Spleen (tissue), 11 donors: Measurements from ENCODE around the gene CANX. TPM values are rescaled to one million over a fixed set of nuclear protein-coding genes. Genes with fewer than 3 reads are reported as not detected.
A peak's percentile ranks its signal among the peaks of the same experiment; 100 is the strongest.

Experiments used
- DNase-seq: peaks from one replicate; pipeline ENCODE4 v3.0.0-alpha.2; 2020
- H3K27ac ChIP-seq, 8 donors: fragments of 200-600 bp; sonication (generic) in 7 of 8; 1 replicate in 4 of 8; 2 replicates in 4 of 8; pipeline versions ENCODE4 v1.5.0 to v1.8.0; 2016 to 2021; ENCODE audit warnings: inconsistent platforms in 4 of 8, mild to moderate bottlenecking in 4 of 8, moderate library complexity in 1 of 8
- H3K27me3 ChIP-seq, 7 donors: fragments of 200-600 bp; sonication (generic) in 6 of 7; replicated peaks in 1 of 7; 1 replicate in 4 of 7; 2 replicates in 3 of 7; pipeline versions ENCODE4 v1.5.0 to v1.8.0; 2016 to 2021; ENCODE audit warnings: inconsistent platforms in 3 of 7, mild to moderate bottlenecking in 1 of 7
- H3K36me3 ChIP-seq, 6 donors: fragments of 200-600 bp; sonication (generic) in 5 of 6; 1 replicate in 4 of 6; 2 replicates in 2 of 6; pipeline versions ENCODE4 v1.5.0 to v1.8.0; 2016 to 2021; ENCODE audit warnings: inconsistent platforms in 2 of 6
- H3K4me1 ChIP-seq, 6 donors: fragments of 200-600 bp; sonication (generic) in 5 of 6; 1 replicate in 3 of 6; 2 replicates in 3 of 6; pipeline versions ENCODE4 v1.5.0 to v1.8.0; 2016 to 2021; ENCODE audit warnings: inconsistent platforms in 3 of 6
- H3K4me3 ChIP-seq, 8 donors: fragments of 200-600 bp; sonication (generic) in 7 of 8; 1 replicate in 4 of 8; 2 replicates in 4 of 8; pipeline versions ENCODE4 v1.5.0 to v1.8.0; 2016 to 2021; ENCODE audit warnings: inconsistent platforms in 4 of 8, mild to moderate bottlenecking in 4 of 8, moderate library complexity in 2 of 8
- H3K9me3 ChIP-seq, 8 donors: fragments of 200-600 bp; sonication (generic) in 7 of 8; 1 replicate in 4 of 8; 2 replicates in 4 of 8; pipeline versions ENCODE4 v1.5.0 to v1.8.0; 2016 to 2021; ENCODE audit warnings: inconsistent platforms in 4 of 8
- POLR2A ChIP-seq, 3 donors: fragments of 450-650 bp; IDR thresholded peaks; one replicate each; pipeline ENCODE4 v1.5.1; 2017; ENCODE audit warnings: antibody characterized with exemption in 3 of 3, mild to moderate bottlenecking in 1 of 3
- POLR2AphosphoS5 ChIP-seq, 3 donors: sonication (generic); formaldehyde crosslinking; IDR thresholded peaks; one replicate each; pipeline ENCODE4 v1.5.1; 2017; ENCODE audit warnings: antibody characterized with exemption in 3 of 3
- WGBS, 5 donors: extraction: QIAGEN DNeasy Blood & Tissue Kit in 3 of 5; methylation state at CpG; one replicate each; pipeline versions ENCODE4 v1.1.5 to v1.1.7; 2013 to 2018; 5-methylcytosine and 5-hydroxymethylcytosine counted together
- intact Hi-C: fragments of 100-400 bp; cut with DNase I; formaldehyde crosslinking; loops from one replicate; pipeline ENCODE4 v1.15.0; 2023; ENCODE audit warnings: low total_unique reads
- polyA plus RNA-seq, 3 donors: library from polyadenylated mRNA; stranded (reverse); fragments of 200-250 nt; gene quantifications; one replicate each; pipeline ENCODE4 v1.2.1, GENCODE V29; 2013
- total RNA-seq, 7 donors: library from RNA; depleted of rRNA in 3 of 7; stranded (reverse); fragments of >200 nt in 3 of 7; fragmentation: NEBNext Ultra II Directional in 4 of 7; extraction: Animal tissue kit (Norgen Biotek cat#: 25700) in 4 of 7; gene quantifications; one replicate each; pipeline versions ENCODE4 v1.1.0 to v1.2.1, GENCODE V29; 2016 to 2021
- TF ChIP-seq, protein P1 (sequence below), 11 experiments: fragments of 200-600 bp in 7 of 11; fragments of 450-650 bp in 4 of 11; sonication (generic) in 4 of 11; IDR thresholded peaks in 8 of 11; conservative IDR thresholded peaks in 3 of 11; 1 replicate in 7 of 11; 2 replicates in 4 of 11; pipeline versions ENCODE4 v1.4.0 to v1.8.0; 2016 to 2021; ENCODE audit warnings: antibody characterized with exemption in 11 of 11, inconsistent platforms in 4 of 11, mild to moderate bottlenecking in 1 of 11
- donor health status: healthy with polysubstance abuse.
- donor health status: DM: no; HTN: no; CAD: no; lungs with moderate emphysema.
- donor health status: DM: no; HTN: no; CAD: no.
- donor health status: Bipolar disorder and iron deficiency.
- donor health status: healthy.
- donor health status: DM: no; HTN: no; CAD: no.
- donor health status: DM: yes; HTN: yes; CAD: no.

The CANX gene
- total and polyA plus RNA-seq, 10 donors: 36.5 to 470 (median 282) TPM

DNA sequence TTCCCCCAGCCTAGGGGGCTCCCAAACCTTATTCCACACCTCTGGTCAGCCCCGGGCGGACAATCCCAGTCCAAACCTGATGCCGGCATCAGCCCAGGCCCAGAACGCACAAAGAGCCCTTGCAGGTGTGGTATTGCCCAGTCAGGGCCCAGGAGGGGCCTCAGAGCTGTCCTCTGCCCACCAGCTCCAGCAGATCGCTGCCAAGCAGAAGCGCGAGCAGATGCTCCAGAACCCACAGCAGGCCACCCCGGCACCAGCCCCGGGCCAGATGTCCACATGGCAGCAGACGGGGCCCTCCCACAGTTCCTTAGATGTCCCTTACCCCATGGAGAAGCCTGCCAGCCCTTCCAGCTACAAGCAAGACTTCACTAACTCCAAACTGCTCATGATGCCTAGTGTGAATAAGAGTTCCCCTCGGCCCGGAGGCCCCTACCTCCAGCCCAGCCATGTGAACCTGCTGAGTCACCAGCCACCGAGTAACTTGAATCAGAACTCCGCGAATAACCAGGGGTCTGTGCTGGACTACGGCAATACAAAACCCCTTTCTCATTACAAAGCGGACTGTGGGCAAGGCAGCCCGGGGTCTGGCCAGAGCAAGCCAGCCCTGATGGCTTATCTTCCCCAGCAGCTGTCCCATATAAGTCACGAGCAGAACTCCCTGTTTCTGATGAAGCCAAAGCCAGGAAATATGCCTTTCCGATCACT is 67.4 kb downstream of the CANX start:
- no peaks in the 10 kb centered on the region for H3K27me3 ChIP-seq
- 63 to 81% (median 72%) methylated on average over 14 to 20 of the region's 20 CpGs for WGBS, 5 donors
- no peak for TF ChIP-seq POLR2A (IDR thresholded peaks at IDR 0.05)
- peak in 1 of 3 donors; percentile 49 for TF ChIP-seq POLR2AphosphoS5 (IDR thresholded peaks at IDR 0.05)
- TF ChIP-seq, protein P1, sequence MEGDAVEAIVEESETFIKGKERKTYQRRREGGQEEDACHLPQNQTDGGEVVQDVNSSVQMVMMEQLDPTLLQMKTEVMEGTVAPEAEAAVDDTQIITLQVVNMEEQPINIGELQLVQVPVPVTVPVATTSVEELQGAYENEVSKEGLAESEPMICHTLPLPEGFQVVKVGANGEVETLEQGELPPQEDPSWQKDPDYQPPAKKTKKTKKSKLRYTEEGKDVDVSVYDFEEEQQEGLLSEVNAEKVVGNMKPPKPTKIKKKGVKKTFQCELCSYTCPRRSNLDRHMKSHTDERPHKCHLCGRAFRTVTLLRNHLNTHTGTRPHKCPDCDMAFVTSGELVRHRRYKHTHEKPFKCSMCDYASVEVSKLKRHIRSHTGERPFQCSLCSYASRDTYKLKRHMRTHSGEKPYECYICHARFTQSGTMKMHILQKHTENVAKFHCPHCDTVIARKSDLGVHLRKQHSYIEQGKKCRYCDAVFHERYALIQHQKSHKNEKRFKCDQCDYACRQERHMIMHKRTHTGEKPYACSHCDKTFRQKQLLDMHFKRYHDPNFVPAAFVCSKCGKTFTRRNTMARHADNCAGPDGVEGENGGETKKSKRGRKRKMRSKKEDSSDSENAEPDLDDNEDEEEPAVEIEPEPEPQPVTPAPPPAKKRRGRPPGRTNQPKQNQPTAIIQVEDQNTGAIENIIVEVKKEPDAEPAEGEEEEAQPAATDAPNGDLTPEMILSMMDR (IDR thresholded peaks at IDR 0.05 in 8 of 11, conservative IDR thresholded peaks at IDR 0.05 in 3 of 11): no peak
- H3K27ac ChIP-seq: peak overlapping the region in 1 of 8 donors; percentile 28
- no peak overlapping the region for H3K4me3 ChIP-seq
- peaks cover 15 to 95% (median 53%) of the 10 kb centered on the region in 6 donors for H3K4me1 ChIP-seq
- DNase-seq: peak; percentile 70
- intact Hi-C loops: no loop called here
- peaks cover 0 to 63% (median 51%) of the 10 kb centered on the region in 6 donors for H3K36me3 ChIP-seq
- no peaks in the 10 kb centered on the region for H3K9me3 ChIP-seq

DNA sequence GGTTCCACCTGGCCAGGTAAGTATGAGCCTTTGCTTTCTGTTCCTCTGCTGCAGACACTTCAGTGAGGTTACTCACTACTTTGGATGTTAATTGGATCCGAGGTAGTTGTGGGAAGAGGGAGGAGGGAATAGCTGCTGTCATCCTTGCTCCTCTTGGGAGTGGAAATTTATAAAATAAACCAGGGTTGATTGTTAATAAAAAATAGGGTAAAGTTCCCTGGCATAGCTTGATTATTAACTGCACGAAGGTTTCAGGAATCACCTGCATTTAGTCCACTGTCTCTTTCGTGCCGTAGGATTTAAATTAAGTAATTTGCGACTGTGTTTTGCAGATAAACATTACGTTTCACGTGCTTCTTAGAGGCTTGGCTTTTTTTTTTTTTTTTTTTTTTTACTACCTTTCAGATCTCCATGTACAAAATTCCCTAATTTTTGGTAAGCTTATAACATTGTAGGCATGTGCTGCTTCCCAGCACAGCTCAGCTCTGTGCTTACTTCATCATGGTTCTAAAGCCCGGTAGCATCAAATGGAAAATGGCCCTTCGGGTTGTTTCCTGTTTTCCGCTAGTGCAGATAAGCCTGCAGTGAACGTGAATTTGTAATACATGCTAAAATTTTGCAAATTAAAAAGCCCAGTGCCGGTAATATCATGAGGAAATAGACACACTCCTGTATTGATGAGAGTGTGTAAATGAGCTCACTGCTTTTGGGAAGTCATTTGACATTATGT is 68.1 kb downstream of the CANX start:
- Histone ChIP-seq H3K36me3 (peaks cover 0 to 70% (median 58%) of the 10 kb centered on the region in 6 donors), H3K4me1 (peaks cover 12 to 95% (median 47%) of the 10 kb centered on the region in 6 donors), H3K9me3 (no peaks in the 10 kb centered on the region), H3K27ac (no peak overlapping the region), H3K27me3 (no peaks in the 10 kb centered on the region), H3K4me3 (no peak overlapping the region)
- no peak for TF ChIP-seq POLR2AphosphoS5 (IDR thresholded peaks at IDR 0.05)
- no peak for TF ChIP-seq POLR2A (IDR thresholded peaks at IDR 0.05)
- whole genome bisulfite sequencing, 5 donors: 54 to 74% (median 56%) methylated on average over 12 of the region's 12 CpGs
- DNase-seq: no peak
- intact Hi-C loops: no loop called here

DNA sequence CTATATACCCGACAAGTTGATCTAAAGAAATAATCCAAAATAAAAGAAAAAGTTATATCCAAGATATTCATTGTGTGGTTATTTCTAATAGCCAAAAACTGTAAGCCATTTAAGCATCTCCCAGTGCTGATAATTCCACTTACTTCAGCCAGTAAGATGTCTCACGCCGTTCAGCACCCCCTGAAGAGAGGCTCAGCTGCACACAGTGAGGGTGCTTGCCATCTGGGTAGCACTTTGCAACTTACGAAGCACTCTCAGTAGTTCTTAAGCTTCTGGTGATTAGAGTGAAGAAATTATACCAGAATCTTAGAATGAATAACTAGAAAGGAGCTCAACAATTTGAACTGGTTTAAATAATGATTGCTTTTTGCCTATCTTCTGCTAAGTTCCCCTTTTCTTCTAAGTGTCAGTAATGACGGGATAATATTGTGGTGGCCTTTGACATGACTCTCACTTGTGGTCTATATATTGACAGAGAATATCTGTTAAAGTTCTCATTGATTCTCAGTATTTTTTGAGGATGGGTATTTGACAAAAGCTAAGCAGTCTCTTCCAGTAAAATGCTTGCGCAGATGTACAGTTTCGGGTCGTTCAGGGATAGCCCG is 68.8 kb downstream of the CANX start:
- Histone ChIP-seq H3K36me3 (peaks cover 2 to 77% (median 65%) of the 10 kb centered on the region in 6 donors), H3K27ac (no peak overlapping the region), H3K27me3 (no peaks in the 10 kb centered on the region), H3K9me3 (no peaks in the 10 kb centered on the region), H3K4me3 (no peak overlapping the region), H3K4me1 (peaks cover 6 to 95% (median 42%) of the 10 kb centered on the region in 6 donors)
- 85 to 95% (median 91%) methylated on average over 9 of the region's 9 CpGs for WGBS, 5 donors
- no peak for DNase-seq
- TF ChIP-seq POLR2AphosphoS5 (IDR thresholded peaks at IDR 0.05): no peak
- no peak for TF ChIP-seq POLR2A (IDR thresholded peaks at IDR 0.05)
- intact Hi-C loops: no loop called here

DNA sequence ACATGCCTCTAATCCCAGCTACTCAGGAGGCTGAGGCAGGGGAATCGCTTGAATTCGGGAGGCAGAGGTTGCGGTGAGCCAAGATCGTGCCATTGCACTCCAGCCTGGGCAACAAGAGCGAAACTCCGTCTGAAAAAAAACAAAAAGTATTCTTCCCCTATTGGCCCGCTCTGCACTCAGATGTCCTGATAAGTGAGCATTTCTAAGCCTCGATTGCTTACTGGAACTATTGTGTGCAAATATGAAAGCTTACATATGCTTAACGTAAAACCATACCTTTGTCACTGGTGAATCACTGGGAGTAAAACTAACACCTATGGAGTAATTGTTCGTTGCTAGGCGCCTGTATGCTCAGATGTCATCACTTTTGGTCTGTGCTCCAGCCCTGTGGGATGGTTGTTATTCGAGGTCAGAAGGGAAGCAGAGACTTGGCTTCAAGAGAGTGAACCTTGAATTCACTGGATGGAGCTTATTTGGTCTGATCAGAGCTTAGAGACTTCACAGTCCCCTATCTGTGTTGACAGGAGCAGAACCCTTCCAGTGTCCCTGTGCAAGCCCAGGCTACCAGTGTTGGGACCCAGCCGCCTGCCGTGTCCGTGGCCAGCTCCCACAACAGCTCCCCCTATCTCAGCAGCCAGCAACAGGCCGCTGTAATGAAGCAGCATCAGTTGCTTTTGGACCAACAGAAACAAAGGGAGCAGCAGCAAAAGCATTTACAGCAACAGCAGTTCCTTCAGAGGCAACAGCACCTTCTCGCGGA is 69.7 kb downstream of the CANX start:
- H3K36me3 ChIP-seq: peaks cover 2 to 86% (median 74%) of the 10 kb centered on the region in 6 donors
- 87 to 93% (median 90%) methylated on average over 15 to 18 of the region's 18 CpGs for WGBS, 5 donors

More for the DNA sequence above, 69.7 kb downstream of the CANX start:
- Histone ChIP-seq H3K9me3 (no peaks in the 10 kb centered on the region), H3K27ac (no peak overlapping the region), H3K4me3 (no peak overlapping the region), H3K27me3 (no peaks in the 10 kb centered on the region), H3K4me1 (peaks cover 2 to 86% (median 33%) of the 10 kb centered on the region in 6 donors)
- peak; percentile 51 for DNase-seq
- TF ChIP-seq, protein P1 (IDR thresholded peaks at IDR 0.05 in 8 of 11, conservative IDR thresholded peaks at IDR 0.05 in 3 of 11): no peak
- no peak for TF ChIP-seq POLR2AphosphoS5 (IDR thresholded peaks at IDR 0.05)
- no peak for TF ChIP-seq POLR2A (IDR thresholded peaks at IDR 0.05)
- intact Hi-C loops: no loop called here
